Keratinocyte (primary cell): ENCODE results near the gene VPS11. TPM values are rescaled to one million over a fixed set of nuclear protein-coding genes. Genes with fewer than 3 reads are reported as not detected.

Source experiments
- DNase-seq: peaks from one replicate; pipeline ENCODE4 v3.0.0-alpha.2; 2011; ENCODE audit warnings: low read depth, missing footprints, low spot score
- FAIRE-seq: peaks from 2 replicates; lab custom pipeline; 2011; peaks lifted over from hg19 to GRCh38; lab: Jason Lieb, UNC
- H2AFZ ChIP-seq: 2 replicates; pipeline ENCODE4 v1.6.0; 2012; ENCODE audit warnings: low read length, control low read depth, inconsistent platforms; ENCODE audit not compliant: control insufficient read depth
- H3K27ac ChIP-seq: 2 replicates; pipeline ENCODE4 v1.5.1; 2011; ENCODE audit warnings: low read length; ENCODE audit not compliant: control insufficient read depth, insufficient read depth
- H3K27me3 ChIP-seq: 3 replicates; pipeline ENCODE4 v1.6.0; 2011; ENCODE audit warnings: low read length; ENCODE audit not compliant: control insufficient read depth, insufficient read depth; ENCODE audit errors: extremely low read depth
- H3K36me3 ChIP-seq, 2 experiments: 2 replicates in 1 of 2; 3 replicates in 1 of 2; pipeline ENCODE4 v1.5.1; 2011; ENCODE audit warnings: low read length in 2 of 2, mild to moderate bottlenecking in 1 of 2; ENCODE audit not compliant: control insufficient read depth in 2 of 2, insufficient read depth in 2 of 2; ENCODE audit errors: extremely low read depth in 1 of 2
- H3K4me1 ChIP-seq: 3 replicates; pipeline ENCODE4 v1.5.1; 2011; ENCODE audit warnings: low read length; ENCODE audit not compliant: control insufficient read depth, insufficient read depth; ENCODE audit errors: extremely low read depth
- H3K4me2 ChIP-seq: 3 replicates; pipeline ENCODE4 v1.6.0; 2011; ENCODE audit warnings: low read depth, low read length; ENCODE audit not compliant: control insufficient read depth, insufficient read depth; ENCODE audit errors: extremely low read depth
- H3K4me3 ChIP-seq, 3 experiments: fragments of 200-600 bp in 1 of 3; sonication (generic) in 1 of 3; 2 replicates in 2 of 3; 3 replicates in 1 of 3; pipeline ENCODE4 v1.5.1; 2011 to 2016; ENCODE audit warnings: low read length in 3 of 3, mild to moderate bottlenecking in 3 of 3, control low read depth in 2 of 3, inconsistent platforms in 1 of 3, low read depth in 1 of 3, mixed read lengths in 1 of 3, mixed run types in 1 of 3, moderate library complexity in 1 of 3; ENCODE audit not compliant: control insufficient read depth in 2 of 3, insufficient read depth in 2 of 3; ENCODE audit errors: extremely low read depth in 1 of 3
- H3K79me2 ChIP-seq: 2 replicates; pipeline ENCODE4 v1.6.0; 2012; ENCODE audit warnings: low read length; ENCODE audit not compliant: control insufficient read depth, insufficient read depth
- H3K9ac ChIP-seq: 3 replicates; pipeline ENCODE4 v1.6.0; 2011; ENCODE audit warnings: low read length; ENCODE audit not compliant: control insufficient read depth, insufficient read depth; ENCODE audit errors: extremely low read depth
- H3K9me1 ChIP-seq: 3 replicates; pipeline ENCODE4 v1.6.0; 2011; ENCODE audit warnings: low read length; ENCODE audit not compliant: control insufficient read depth, insufficient read depth; ENCODE audit errors: extremely low read depth
- H3K9me3 ChIP-seq: 2 replicates; pipeline ENCODE4 v1.5.1; 2012; ENCODE audit warnings: low read depth, low read length; ENCODE audit not compliant: control insufficient read depth
- H4K20me1 ChIP-seq: 3 replicates; pipeline ENCODE4 v1.6.0; 2011; ENCODE audit warnings: low read length; ENCODE audit not compliant: control insufficient read depth, insufficient read depth; ENCODE audit errors: extremely low read depth
- CTCF ChIP-seq, 3 experiments: IDR thresholded peaks in 1 of 3; conservative IDR thresholded peaks in 1 of 3; optimal IDR thresholded peaks in 1 of 3; 2 replicates in 2 of 3; 3 replicates in 1 of 3; pipeline versions ENCODE3 to v1.5.1; 2011; ENCODE audit warnings: low read length in 3 of 3, mild to moderate bottlenecking in 3 of 3, moderate library complexity in 2 of 3, control low read depth in 1 of 3, inconsistent platforms in 1 of 3; ENCODE audit not compliant: insufficient read depth in 2 of 3; ENCODE audit errors: extremely low read depth in 1 of 3
- EZH2 ChIP-seq: IDR thresholded peaks from one replicate; pipeline ENCODE4 v1.6.1; 2012; ENCODE audit warnings: inconsistent platforms, mild to moderate bottlenecking, low read length, moderate library complexity
- dilution Hi-C: fragments of 300-500 bp; cut with MboI; formaldehyde crosslinking; loops from one replicate; pipeline ENCODE4 v1.7.0; 2020; ENCODE audit warnings: low sequenced_read_pairs; ENCODE audit not compliant: extremely low pct_ligation_motif_present
- polyA plus RNA-seq, 5 experiments: library from polyadenylated mRNA; depleted of rRNA in 3 of 5; stranded (reverse) in 3 of 5; stranded (forward) in 1 of 5; unstranded in 1 of 5; fragments of >200 nt; gene quantifications; 1 replicate in 1 of 5; 2 replicates in 3 of 5; 3 replicates in 1 of 5; pipeline versions ENCODE4 v1.2.1 to v1.2.3, GENCODE V29; 2011 to 2012; ENCODE audit warnings: missing spikeins in 2 of 5, low read depth in 1 of 5, low replicate concordance in 1 of 5

The VPS11 gene
- polyA plus RNA-seq, 1 donor (not counting 4 experiments of a cell fraction or from before 2014, with no cell fraction given): 12.1 TPM

- Histone ChIP-seq H3K9me1 (no peaks in the 10 kb centered on the region), H3K27me3 (no peaks in the 10 kb centered on the region), H3K9ac (no peak overlapping the region), H3K79me2 (peaks cover 6% of the 10 kb centered on the region), H3K9me3 (no peaks in the 10 kb centered on the region), H3K36me3 (peaks cover 66 to 72% of the 10 kb centered on the region in 2 experiments), H3K27ac (no peak overlapping the region), H3K4me1 (peaks cover 5% of the 10 kb centered on the region), H2AFZ (no peak overlapping the region), H3K4me3 (no peak overlapping the region), H4K20me1 (no peaks in the 10 kb centered on the region), H3K4me2 (no peak overlapping the region)
- no peak for DNase-seq
- FAIRE-seq: no peak
- no peak for TF ChIP-seq CTCF (optimal IDR thresholded peaks at IDR 0.05 in 1 of 3, IDR thresholded peaks at IDR 0.05 in 1 of 3, conservative IDR thresholded peaks at IDR 0.05 in 1 of 3; ENCODE audit: extremely low read depth in 1 of 3, insufficient read depth in 2 of 3, low read length in 3 of 3)
- TF ChIP-seq EZH2: no peak
- dilution Hi-C loops: no loop called here
These were observed 19.0 kb upstream of the VPS11 start for GRCh38 chr11:119048644-119049043.

DNA sequence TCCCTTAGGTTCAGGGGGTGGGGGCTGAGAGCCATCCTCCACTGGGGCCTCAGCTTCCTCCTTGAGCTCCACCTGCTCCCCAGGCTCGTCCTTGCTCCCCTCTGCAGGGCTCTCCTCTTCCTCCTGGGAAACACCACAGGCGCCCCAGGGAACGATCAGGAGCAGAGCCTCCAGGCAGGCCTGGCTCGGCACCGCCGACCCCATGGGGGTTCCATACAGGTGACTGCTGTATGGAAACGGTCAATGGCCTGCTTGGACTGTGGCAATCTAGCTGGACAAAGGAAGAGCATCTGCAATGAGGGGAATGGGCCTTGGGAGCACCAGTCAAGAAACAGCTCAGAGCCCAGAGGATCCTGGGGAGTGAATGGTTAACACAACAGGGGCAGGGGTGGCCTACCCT is 18.5 kb upstream of the VPS11 start:
- FAIRE-seq (no peak), DNase-seq (no peak)
- peaks cover 4% of the 10 kb centered on the region for H4K20me1 ChIP-seq
- no peak overlapping the region for H3K4me3 ChIP-seq
- H3K27ac ChIP-seq: no peak overlapping the region
- no peaks in the 10 kb centered on the region for H3K27me3 ChIP-seq
- no peaks in the 10 kb centered on the region for H3K9me3 ChIP-seq
- H2AFZ ChIP-seq: no peak overlapping the region
- H3K4me1 ChIP-seq: peaks cover 5% of the 10 kb centered on the region
- no peaks in the 10 kb centered on the region for H3K9me1 ChIP-seq
- H3K79me2 ChIP-seq: peaks cover 10% of the 10 kb centered on the region
- dilution Hi-C loops: no loop called here
- no peak overlapping the region for H3K9ac ChIP-seq
- H3K4me2 ChIP-seq: no peak overlapping the region
- TF ChIP-seq EZH2 (no peak), CTCF (optimal IDR thresholded peaks at IDR 0.05 in 1 of 3, IDR thresholded peaks at IDR 0.05 in 1 of 3, conservative IDR thresholded peaks at IDR 0.05 in 1 of 3; ENCODE audit: extremely low read depth in 1 of 3, insufficient read depth in 2 of 3, low read length in 3 of 3) (no peak)
- H3K36me3 ChIP-seq: peaks cover 70 to 75% of the 10 kb centered on the region in 2 experiments
